ENCODE results near the gene ROGDI. TPM values are rescaled to one million over a fixed set of nuclear protein-coding genes. Genes with fewer than 3 reads are reported as not detected.

The ROGDI gene
- total RNA-seq, 2 experiments from 2014 or later = 9.4 to 11.0 TPM

DNA sequence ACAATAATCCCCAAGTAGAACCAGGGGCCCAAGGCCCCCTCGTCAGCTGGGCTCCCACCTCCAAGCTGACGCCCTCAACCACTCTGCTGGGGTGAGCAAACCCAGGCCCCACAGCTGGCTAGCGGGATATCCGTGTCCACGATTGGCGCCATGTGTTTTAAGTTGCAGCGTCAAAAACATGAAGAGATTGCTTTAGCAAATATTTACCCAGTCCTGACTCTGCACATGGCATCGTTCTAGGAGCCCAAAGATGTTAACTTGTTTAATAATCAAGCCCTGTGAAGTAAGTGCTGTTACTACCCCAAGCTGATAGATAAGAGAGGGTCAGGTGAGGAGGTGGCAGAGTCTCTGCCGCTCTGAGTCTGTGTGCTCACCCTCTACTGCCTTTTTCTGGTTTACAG is 13.9 kb downstream of the ROGDI start:
- no peaks in the 10 kb centered on the region for H3K9me3 ChIP-seq (ENCODE audit: control insufficient read depth in 1 of 2, insufficient read depth in 1 of 2, low read length in 2 of 2)
- ChIA-PET CTCF (interaction anchor here (0.6 kb wide), 1 partner anchor 141 kb away, joined by 3 read pairs; no protein-coding TSS in a partner anchor), POLR2A (interaction anchor here (0.6 to 0.7 kb wide), 2 partner anchors 13 to 74 kb away, joined by 3 read pairs; no protein-coding TSS in a partner anchor)
- intact Hi-C loops (cut with DNase I, micrococcal nuclease) = no loop called here
- no peaks in the 10 kb centered on the region for H3K4me1 ChIP-seq (ENCODE audit: insufficient read depth, low read length)
- Mint-ChIP-seq H3K27ac (no peak overlapping the region), H3K4me1 (ENCODE audit: low read depth) (no peaks in the 10 kb centered on the region), H3K4me3 (no peak overlapping the region), H3K27me3 (no peaks in the 10 kb centered on the region), H3K36me3 (ENCODE audit: low read depth) (no peaks in the 10 kb centered on the region), H3K9me3 (no peaks in the 10 kb centered on the region)
- no peak overlapping the region for H3K27ac ChIP-seq (ENCODE audit: low read depth in 1 of 2, low read length in 2 of 2)
- H3K27me3 ChIP-seq (ENCODE audit: control insufficient read depth in 1 of 2, insufficient read depth in 2 of 2, low read length in 2 of 2) = no peaks in the 10 kb centered on the region
- no peaks in the 10 kb centered on the region for H3K36me3 ChIP-seq (ENCODE audit: insufficient read depth, low read length)
- no peak for TF ChIP-seq CTCF (IDR thresholded peaks at IDR 0.05)
- ATAC-seq (ENCODE audit: poor library complexity) (no peak), DNase-seq (no peak)
- H3K4me3 ChIP-seq (ENCODE audit: low read length) = no peak overlapping the region

DNA sequence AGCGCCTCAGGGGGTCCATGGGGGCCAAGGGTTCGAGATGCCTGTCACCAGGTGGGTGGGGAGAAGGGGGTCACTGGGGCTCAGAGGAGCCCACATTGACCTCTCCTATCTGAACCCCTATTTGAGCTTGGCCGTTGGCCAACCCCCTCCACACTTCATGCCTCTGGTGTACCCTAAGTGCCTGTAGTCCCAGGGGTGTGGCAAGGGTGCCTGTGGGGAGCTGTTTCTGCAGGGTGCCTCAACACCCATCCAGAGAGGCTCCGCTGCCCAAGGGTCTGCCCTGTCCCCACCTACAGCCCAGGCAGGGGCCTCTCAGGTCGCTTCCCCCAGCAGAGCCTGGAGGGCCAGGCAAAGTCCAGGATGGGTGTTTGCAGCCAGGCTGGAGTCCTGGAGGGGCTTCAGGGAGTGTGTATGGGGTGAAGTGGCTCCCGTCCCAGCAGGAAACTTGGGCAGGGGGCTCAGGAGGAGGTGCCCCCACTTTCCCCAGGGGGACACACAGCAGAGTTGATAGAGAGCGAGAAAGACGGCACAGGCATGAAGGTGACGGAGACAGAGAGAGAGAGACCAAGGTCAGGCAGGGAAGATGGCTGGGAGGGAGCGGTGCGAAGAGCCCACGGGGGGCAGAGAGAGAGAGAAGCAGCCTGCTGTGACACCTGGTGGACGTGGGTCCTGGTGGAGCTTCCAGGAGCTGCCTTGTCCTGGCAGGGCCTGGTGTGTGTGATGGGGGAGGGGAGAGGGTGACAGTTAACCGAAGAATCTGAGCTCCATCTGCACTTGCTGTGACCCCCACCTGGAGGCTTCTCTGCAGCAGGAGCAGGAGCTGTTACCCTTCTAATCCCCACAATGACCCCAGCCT is 14.6 kb downstream of the ROGDI start, which contains the start of gene SEPTIN12:
TSS of gene SEPTIN12 (minus strand) at position 719 of the 856 bp plus-strand sequence. CDS start at position 19, 700 bp downstream.
- no peaks in the 10 kb centered on the region for H3K9me3 Mint-ChIP-seq
- intact Hi-C loops (cut with DNase I, micrococcal nuclease) = no loop called here
- Histone ChIP-seq H3K27ac (ENCODE audit: low read depth in 1 of 2, low read length in 2 of 2) (no peak within 1 kb of the TSS), H3K36me3 (ENCODE audit: insufficient read depth, low read length) (no peaks in the 10 kb centered on the region), H3K9me3 (ENCODE audit: control insufficient read depth in 1 of 2, insufficient read depth in 1 of 2, low read length in 2 of 2) (no peaks in the 10 kb centered on the region), H3K27me3 (ENCODE audit: control insufficient read depth in 1 of 2, insufficient read depth in 2 of 2, low read length in 2 of 2) (no peaks in the 10 kb centered on the region), H3K4me1 (ENCODE audit: insufficient read depth, low read length) (no peaks in the 10 kb centered on the region), H3K4me3 (ENCODE audit: low read length) (no peak within 1 kb of the TSS)
- H3K4me1 Mint-ChIP-seq (ENCODE audit: low read depth) = no peaks in the 10 kb centered on the region
- ATAC-seq (ENCODE audit: poor library complexity) = no peak
- no peak for DNase-seq
- TF ChIP-seq CTCF (IDR thresholded peaks at IDR 0.05) = no peak
- H3K36me3 Mint-ChIP-seq (ENCODE audit: low read depth) = no peaks in the 10 kb centered on the region
- no peak within 1 kb of the TSS for H3K4me3 Mint-ChIP-seq
- ChIA-PET POLR2A (interaction anchor here (0.6 to 0.7 kb wide), 2 partner anchors 13 to 74 kb away, joined by 3 read pairs; no protein-coding TSS in a partner anchor), CTCF (interaction anchor here (0.6 kb wide), 1 partner anchor 141 kb away, joined by 3 read pairs; no protein-coding TSS in a partner anchor)
- no peaks in the 10 kb centered on the region for H3K27me3 Mint-ChIP-seq
- H3K27ac Mint-ChIP-seq = no peak within 1 kb of the TSS

- Mint-ChIP-seq H3K27me3 (no peaks in the 10 kb centered on the region), H3K4me1 (ENCODE audit: low read depth) (no peaks in the 10 kb centered on the region), H3K4me3 (no peak overlapping the region), H3K9me3 (no peaks in the 10 kb centered on the region), H3K27ac (no peak overlapping the region), H3K36me3 (ENCODE audit: low read depth) (no peaks in the 10 kb centered on the region)
- Histone ChIP-seq H3K36me3 (ENCODE audit: insufficient read depth, low read length) (no peaks in the 10 kb centered on the region), H3K4me3 (ENCODE audit: low read length) (no peak overlapping the region), H3K27me3 (ENCODE audit: control insufficient read depth in 1 of 2, insufficient read depth in 2 of 2, low read length in 2 of 2) (no peaks in the 10 kb centered on the region), H3K4me1 (ENCODE audit: insufficient read depth, low read length) (no peaks in the 10 kb centered on the region), H3K27ac (ENCODE audit: low read depth in 1 of 2, low read length in 2 of 2) (no peak overlapping the region), H3K9me3 (ENCODE audit: control insufficient read depth in 1 of 2, insufficient read depth in 1 of 2, low read length in 2 of 2) (no peaks in the 10 kb centered on the region)
- DNase-seq (no peak), ATAC-seq (ENCODE audit: poor library complexity) (no peak)
- intact Hi-C loops (cut with DNase I, micrococcal nuclease) = no loop called here
- CTCF ChIA-PET = no interaction called here
- POLR2A ChIA-PET = no interaction called here
- no peak for TF ChIP-seq CTCF (IDR thresholded peaks at IDR 0.05)
These were observed 15.4 kb downstream of the ROGDI start for GRCh38 chr16:4787068-4787467.
